HEK293 (cell line): ENCODE measurements around the gene MPV17.

ENCODE experiments used
- CTCF ChIP-seq: fragments of 450-650 bp; formaldehyde crosslinking; IDR thresholded peaks from 2 replicates; pipeline ENCODE4 v1.5.1; 2016; ENCODE audit warnings: missing biosample characterization, missing genetic modification characterization
- SETDB1 ChIP-seq: IDR thresholded peaks from one replicate; pipeline ENCODE4 v1.6.1; 2017; ENCODE audit warnings: mild to moderate bottlenecking, low read length, moderate library complexity, mixed read lengths; ENCODE audit not compliant: insufficient read length
- YY1 ChIP-seq: fragments of 450-650 bp; formaldehyde crosslinking; IDR thresholded peaks from 2 replicates; pipeline ENCODE4 v1.5.1; 2018; ENCODE audit warnings: missing biosample characterization, missing genetic modification characterization
- ZBTB21 ChIP-seq: fragments of 450-650 bp; formaldehyde crosslinking; IDR thresholded peaks from 2 replicates; pipeline ENCODE4 v1.5.1; 2017; ENCODE audit warnings: missing biosample characterization, missing genetic modification characterization
- ZFP3 ChIP-seq: fragments of 450-650 bp; formaldehyde crosslinking; IDR thresholded peaks from 2 replicates; pipeline ENCODE4 v1.5.1; 2016; ENCODE audit warnings: low read depth, missing biosample characterization, missing genetic modification characterization
- ZNF311 ChIP-seq: fragments of 450-650 bp; formaldehyde crosslinking; IDR thresholded peaks from 2 replicates; pipeline ENCODE4 v1.5.1; 2017; ENCODE audit warnings: missing biosample characterization, missing genetic modification characterization, borderline replicate concordance
- ZNF621 ChIP-seq: fragments of 450-650 bp; formaldehyde crosslinking; IDR thresholded peaks from 2 replicates; pipeline ENCODE4 v1.5.1; 2017; ENCODE audit warnings: missing biosample characterization, missing genetic modification characterization
- ZNF670 ChIP-seq: fragments of 450-650 bp; formaldehyde crosslinking; IDR thresholded peaks from 2 replicates; pipeline ENCODE4 v1.5.1; 2016; ENCODE audit warnings: missing biosample characterization, missing genetic modification characterization, low read depth
- ZNF830 ChIP-seq: fragments of 450-650 bp; IDR thresholded peaks from 2 replicates; pipeline ENCODE4 v1.5.0; 2018; ENCODE audit warnings: missing biosample characterization, missing genetic modification characterization, low read depth, mild to moderate bottlenecking, moderate library complexity
- ZNF843 ChIP-seq: fragments of 450-650 bp; formaldehyde crosslinking; IDR thresholded peaks from 2 replicates; pipeline ENCODE4 v1.5.1; 2016; ENCODE audit warnings: missing biosample characterization, missing genetic modification characterization
- TF ChIP-seq, protein P1 (sequence below): fragments of 450-650 bp; formaldehyde crosslinking; IDR thresholded peaks from 2 replicates; pipeline ENCODE4 v1.5.1; 2016; ENCODE audit warnings: missing biosample characterization, missing genetic modification characterization
- TF ChIP-seq, protein P2 (sequence below): fragments of 450-650 bp; formaldehyde crosslinking; IDR thresholded peaks from 2 replicates; pipeline ENCODE4 v1.5.1; 2016; ENCODE audit warnings: missing biosample characterization, missing genetic modification characterization
- TF ChIP-seq, protein P3 (sequence below): fragments of 450-650 bp; formaldehyde crosslinking; IDR thresholded peaks from 2 replicates; pipeline ENCODE4 v1.5.1; 2016; ENCODE audit warnings: missing biosample characterization, missing genetic modification characterization

- TF ChIP-seq ZNF311 (tag by site-specific recombination) (no peak), ZFP3 (tag by site-specific recombination) (no peak), CTCF (tag by site-specific recombination) (no peak), ZNF621 (tag by site-specific recombination) (no peak), YY1 (tag by site-specific recombination) (no peak), SETDB1 (no peak), ZNF670 (tag by site-specific recombination) (no peak), ZBTB21 (tag by site-specific recombination) (no peak), ZNF843 (no peak), ZNF830 (tag by site-specific recombination) (no peak)
- TF ChIP-seq, protein P1, sequence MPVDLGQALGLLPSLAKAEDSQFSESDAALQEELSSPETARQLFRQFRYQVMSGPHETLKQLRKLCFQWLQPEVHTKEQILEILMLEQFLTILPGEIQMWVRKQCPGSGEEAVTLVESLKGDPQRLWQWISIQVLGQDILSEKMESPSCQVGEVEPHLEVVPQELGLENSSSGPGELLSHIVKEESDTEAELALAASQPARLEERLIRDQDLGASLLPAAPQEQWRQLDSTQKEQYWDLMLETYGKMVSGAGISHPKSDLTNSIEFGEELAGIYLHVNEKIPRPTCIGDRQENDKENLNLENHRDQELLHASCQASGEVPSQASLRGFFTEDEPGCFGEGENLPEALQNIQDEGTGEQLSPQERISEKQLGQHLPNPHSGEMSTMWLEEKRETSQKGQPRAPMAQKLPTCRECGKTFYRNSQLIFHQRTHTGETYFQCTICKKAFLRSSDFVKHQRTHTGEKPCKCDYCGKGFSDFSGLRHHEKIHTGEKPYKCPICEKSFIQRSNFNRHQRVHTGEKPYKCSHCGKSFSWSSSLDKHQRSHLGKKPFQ: no peak
- TF ChIP-seq, protein P2, sequence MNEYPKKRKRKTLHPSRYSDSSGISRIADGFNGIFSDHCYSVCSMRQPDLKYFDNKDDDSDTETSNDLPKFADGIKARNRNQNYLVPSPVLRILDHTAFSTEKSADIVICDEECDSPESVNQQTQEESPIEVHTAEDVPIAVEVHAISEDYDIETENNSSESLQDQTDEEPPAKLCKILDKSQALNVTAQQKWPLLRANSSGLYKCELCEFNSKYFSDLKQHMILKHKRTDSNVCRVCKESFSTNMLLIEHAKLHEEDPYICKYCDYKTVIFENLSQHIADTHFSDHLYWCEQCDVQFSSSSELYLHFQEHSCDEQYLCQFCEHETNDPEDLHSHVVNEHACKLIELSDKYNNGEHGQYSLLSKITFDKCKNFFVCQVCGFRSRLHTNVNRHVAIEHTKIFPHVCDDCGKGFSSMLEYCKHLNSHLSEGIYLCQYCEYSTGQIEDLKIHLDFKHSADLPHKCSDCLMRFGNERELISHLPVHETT (tag by site-specific recombination): no peak
- TF ChIP-seq, protein P3, sequence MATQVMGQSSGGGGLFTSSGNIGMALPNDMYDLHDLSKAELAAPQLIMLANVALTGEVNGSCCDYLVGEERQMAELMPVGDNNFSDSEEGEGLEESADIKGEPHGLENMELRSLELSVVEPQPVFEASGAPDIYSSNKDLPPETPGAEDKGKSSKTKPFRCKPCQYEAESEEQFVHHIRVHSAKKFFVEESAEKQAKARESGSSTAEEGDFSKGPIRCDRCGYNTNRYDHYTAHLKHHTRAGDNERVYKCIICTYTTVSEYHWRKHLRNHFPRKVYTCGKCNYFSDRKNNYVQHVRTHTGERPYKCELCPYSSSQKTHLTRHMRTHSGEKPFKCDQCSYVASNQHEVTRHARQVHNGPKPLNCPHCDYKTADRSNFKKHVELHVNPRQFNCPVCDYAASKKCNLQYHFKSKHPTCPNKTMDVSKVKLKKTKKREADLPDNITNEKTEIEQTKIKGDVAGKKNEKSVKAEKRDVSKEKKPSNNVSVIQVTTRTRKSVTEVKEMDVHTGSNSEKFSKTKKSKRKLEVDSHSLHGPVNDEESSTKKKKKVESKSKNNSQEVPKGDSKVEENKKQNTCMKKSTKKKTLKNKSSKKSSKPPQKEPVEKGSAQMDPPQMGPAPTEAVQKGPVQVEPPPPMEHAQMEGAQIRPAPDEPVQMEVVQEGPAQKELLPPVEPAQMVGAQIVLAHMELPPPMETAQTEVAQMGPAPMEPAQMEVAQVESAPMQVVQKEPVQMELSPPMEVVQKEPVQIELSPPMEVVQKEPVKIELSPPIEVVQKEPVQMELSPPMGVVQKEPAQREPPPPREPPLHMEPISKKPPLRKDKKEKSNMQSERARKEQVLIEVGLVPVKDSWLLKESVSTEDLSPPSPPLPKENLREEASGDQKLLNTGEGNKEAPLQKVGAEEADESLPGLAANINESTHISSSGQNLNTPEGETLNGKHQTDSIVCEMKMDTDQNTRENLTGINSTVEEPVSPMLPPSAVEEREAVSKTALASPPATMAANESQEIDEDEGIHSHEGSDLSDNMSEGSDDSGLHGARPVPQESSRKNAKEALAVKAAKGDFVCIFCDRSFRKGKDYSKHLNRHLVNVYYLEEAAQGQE: no peak
These were observed 844 bp upstream of the MPV17 start for GRCh38 chr2:27323596-27324285.
